Loucy (cell line): ENCODE results near the gene ZFYVE28.

Experiments
- H2AFZ ChIP-seq: fragments of 200-600 bp; sonication (generic); 2 replicates; pipeline ENCODE4 v1.6.0; 2016; ENCODE audit warnings: antibody characterized with exemption, mild to moderate bottlenecking, low read length, moderate library complexity
- H3F3A ChIP-seq: fragments of 200-600 bp; 2 replicates; pipeline ENCODE4 v1.6.0; 2016; ENCODE audit warnings: antibody characterized with exemption, low read depth, mild to moderate bottlenecking
- H3K27me3 ChIP-seq: fragments of 200-600 bp; sonication (generic); 2 replicates; pipeline ENCODE4 v1.6.1; 2014; ENCODE audit warnings: low read length, mild to moderate bottlenecking; ENCODE audit not compliant: insufficient read depth, poor library complexity, severe bottlenecking
- H3K36me3 ChIP-seq: fragments of 200-600 bp; sonication (generic); 2 replicates; pipeline ENCODE4 v1.6.1; 2016; ENCODE audit warnings: low read length; ENCODE audit not compliant: insufficient read depth
- H3K4me1 ChIP-seq: fragments of 200-600 bp; sonication (generic); 2 replicates; pipeline ENCODE4 v1.5.1; 2014; ENCODE audit warnings: low read length, mild to moderate bottlenecking; ENCODE audit not compliant: insufficient read depth, poor library complexity, severe bottlenecking
- H3K4me2 ChIP-seq: fragments of 200-600 bp; sonication (generic); 2 replicates; pipeline ENCODE4 v1.6.0; 2014; ENCODE audit warnings: antibody characterized with exemption, low read length, low read depth, mild to moderate bottlenecking; ENCODE audit not compliant: poor library complexity, severe bottlenecking
- H3K4me3 ChIP-seq: fragments of 200-600 bp; sonication (generic); 2 replicates; pipeline ENCODE4 v1.5.1; 2014; ENCODE audit warnings: low read length, mild to moderate bottlenecking, mixed read lengths; ENCODE audit not compliant: poor library complexity, severe bottlenecking
- H3K79me2 ChIP-seq: fragments of 200-600 bp; sonication (generic); 2 replicates; pipeline ENCODE4 v1.6.1; 2014; ENCODE audit warnings: low read length; ENCODE audit not compliant: insufficient read depth
- H3K9ac ChIP-seq: fragments of 200-600 bp; sonication (generic); 2 replicates; pipeline ENCODE4 v1.6.0; 2014; ENCODE audit warnings: mild to moderate bottlenecking, low read depth, low read length, moderate library complexity; ENCODE audit not compliant: poor library complexity, severe bottlenecking
- H3K9me2 ChIP-seq: fragments of 200-600 bp; sonication (generic); replicated peaks from 2 replicates; pipeline ENCODE4 v1.6.1; 2016; ENCODE audit warnings: low read depth, low read length, mixed read lengths
- H3K9me3 ChIP-seq: fragments of 200-600 bp; sonication (generic); 2 replicates; pipeline ENCODE4 v1.6.1; 2014; ENCODE audit warnings: mild to moderate bottlenecking, antibody characterized with exemption, low read length, low read depth; ENCODE audit not compliant: insufficient read depth
- H4K20me1 ChIP-seq: fragments of 200-600 bp; sonication (generic); 2 replicates; pipeline ENCODE4 v1.6.0; 2014; ENCODE audit warnings: antibody characterized with exemption, low read length, mild to moderate bottlenecking; ENCODE audit not compliant: insufficient read depth, poor library complexity, severe bottlenecking
- CTCF ChIP-seq: fragments of 200-600 bp; sonication (generic); conservative IDR thresholded peaks from 2 replicates; pipeline ENCODE4 v1.5.1; 2014; ENCODE audit warnings: mild to moderate bottlenecking, antibody characterized with exemption, low read length
- EZH2phosphoT487 ChIP-seq: fragments of 200-600 bp; IDR thresholded peaks from 2 replicates; pipeline ENCODE4 v1.6.1; 2018; ENCODE audit warnings: antibody characterized with exemption, mild to moderate bottlenecking, moderate library complexity, borderline replicate concordance

ZFYVE28 gene

GRCh38 chr4:2273657-2274319 lies 144.7 kb downstream of the ZFYVE28 start:
- H3K9me2 ChIP-seq: no peaks in the 10 kb centered on the region
- peaks cover 16% of the 10 kb centered on the region for H3K4me1 ChIP-seq
- no peaks in the 10 kb centered on the region for H3K79me2 ChIP-seq
- H3K9me3 ChIP-seq: no peaks in the 10 kb centered on the region
- H3K4me3 ChIP-seq: no peak overlapping the region
- H3K36me3 ChIP-seq: no peaks in the 10 kb centered on the region
- H2AFZ ChIP-seq: no peak overlapping the region
- H3K27me3 ChIP-seq: no peaks in the 10 kb centered on the region
- H3K9ac ChIP-seq: no peak overlapping the region
- H3F3A ChIP-seq: no peaks in the 10 kb centered on the region
- no peaks in the 10 kb centered on the region for H4K20me1 ChIP-seq
- TF ChIP-seq EZH2phosphoT487: no peak
- no peak for TF ChIP-seq CTCF
- H3K4me2 ChIP-seq: no peak overlapping the region

DNA sequence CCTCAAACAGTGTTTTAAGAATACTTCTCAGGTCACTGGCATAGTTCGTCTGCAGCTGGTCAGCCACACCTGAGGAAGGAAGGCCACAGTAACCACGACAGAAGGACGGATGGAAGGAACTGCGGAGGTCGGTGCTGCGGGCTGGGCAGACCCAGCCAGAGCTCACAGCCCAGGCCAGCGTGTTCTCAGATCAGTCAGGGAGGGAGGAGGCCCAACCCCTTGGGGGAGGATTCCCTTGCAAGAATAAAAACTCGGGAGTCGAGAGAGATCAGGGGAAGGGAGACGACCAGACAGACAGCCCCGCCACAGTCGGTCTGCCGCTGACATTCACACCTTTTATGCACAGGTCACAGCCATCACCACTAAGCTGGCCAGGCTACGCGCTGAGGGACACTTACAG lies 145.2 kb downstream of the ZFYVE28 start:
- Histone ChIP-seq H3K9me3 (no peaks in the 10 kb centered on the region), H2AFZ (no peak overlapping the region; the same call in 1 of the 2 replicates), H3F3A (no peaks in the 10 kb centered on the region), H4K20me1 (no peaks in the 10 kb centered on the region), H3K4me1 (peaks cover 16% of the 10 kb centered on the region), H3K4me2 (peak overlapping the region; percentile 48), H3K9me2 (no peaks in the 10 kb centered on the region), H3K27me3 (no peaks in the 10 kb centered on the region), H3K79me2 (no peaks in the 10 kb centered on the region), H3K9ac (peak overlapping the region; percentile 37), H3K36me3 (no peaks in the 10 kb centered on the region), H3K4me3 (no peak overlapping the region)
- no peak for TF ChIP-seq EZH2phosphoT487
- no peak for TF ChIP-seq CTCF

- peak overlapping the region; percentile 48 for H3K4me2 ChIP-seq
- H3K79me2 ChIP-seq: no peaks in the 10 kb centered on the region
- H2AFZ ChIP-seq: no peak overlapping the region; the same call in 1 of the 2 replicates
- peaks cover 16% of the 10 kb centered on the region for H3K4me1 ChIP-seq
- TF ChIP-seq EZH2phosphoT487: no peak
- TF ChIP-seq CTCF: no peak
- no peaks in the 10 kb centered on the region for H3K9me2 ChIP-seq
- H3K27me3 ChIP-seq: no peaks in the 10 kb centered on the region
- H4K20me1 ChIP-seq: no peaks in the 10 kb centered on the region
- no peaks in the 10 kb centered on the region for H3K9me3 ChIP-seq
- no peaks in the 10 kb centered on the region for H3K36me3 ChIP-seq
- no peaks in the 10 kb centered on the region for H3F3A ChIP-seq
- H3K4me3 ChIP-seq: no peak overlapping the region
- peak overlapping the region; percentile 37 for H3K9ac ChIP-seq
Observed at GRCh38 chr4:2272828-2273120, 145.7 kb downstream of the ZFYVE28 start.
